GM21786 (cell line): ENCODE measurements around the gene FICD.

ENCODE experiments used
- ATAC-seq: cut with Tn5 transposase; IDR thresholded peaks from one replicate; pipeline ENCODE4 v1.9.1; 2021; ENCODE audit not compliant: unreplicated experiment

Gene FICD

GRCh38 chr12:108565146-108565545 is 50.1 kb downstream of the FICD start:
- no peak for ATAC-seq

DNA sequence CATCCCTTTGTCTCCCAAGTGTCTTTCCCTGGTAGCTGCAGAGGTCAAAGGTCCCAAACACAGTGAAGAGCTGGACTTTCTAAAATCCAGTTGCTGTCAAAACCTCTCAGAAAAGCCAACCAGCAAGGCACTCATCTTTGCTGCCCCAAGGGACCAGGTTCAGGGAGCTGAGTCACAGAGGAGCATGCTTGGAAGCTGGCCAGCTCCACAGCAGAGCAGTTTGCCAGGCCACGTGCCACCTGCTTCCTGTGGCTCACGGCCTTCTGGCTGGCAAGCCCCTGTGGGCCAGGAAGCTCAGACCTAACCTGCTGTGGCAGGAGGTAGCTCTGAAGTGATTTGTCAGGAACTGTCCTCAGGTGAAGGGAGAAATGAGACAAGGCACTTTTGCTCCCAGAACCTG is 50.9 kb downstream of the FICD start:
- no peak for ATAC-seq

- no peak for ATAC-seq
Measured at GRCh38 chr12:108566452-108566851, 51.4 kb downstream of the FICD start.

DNA sequence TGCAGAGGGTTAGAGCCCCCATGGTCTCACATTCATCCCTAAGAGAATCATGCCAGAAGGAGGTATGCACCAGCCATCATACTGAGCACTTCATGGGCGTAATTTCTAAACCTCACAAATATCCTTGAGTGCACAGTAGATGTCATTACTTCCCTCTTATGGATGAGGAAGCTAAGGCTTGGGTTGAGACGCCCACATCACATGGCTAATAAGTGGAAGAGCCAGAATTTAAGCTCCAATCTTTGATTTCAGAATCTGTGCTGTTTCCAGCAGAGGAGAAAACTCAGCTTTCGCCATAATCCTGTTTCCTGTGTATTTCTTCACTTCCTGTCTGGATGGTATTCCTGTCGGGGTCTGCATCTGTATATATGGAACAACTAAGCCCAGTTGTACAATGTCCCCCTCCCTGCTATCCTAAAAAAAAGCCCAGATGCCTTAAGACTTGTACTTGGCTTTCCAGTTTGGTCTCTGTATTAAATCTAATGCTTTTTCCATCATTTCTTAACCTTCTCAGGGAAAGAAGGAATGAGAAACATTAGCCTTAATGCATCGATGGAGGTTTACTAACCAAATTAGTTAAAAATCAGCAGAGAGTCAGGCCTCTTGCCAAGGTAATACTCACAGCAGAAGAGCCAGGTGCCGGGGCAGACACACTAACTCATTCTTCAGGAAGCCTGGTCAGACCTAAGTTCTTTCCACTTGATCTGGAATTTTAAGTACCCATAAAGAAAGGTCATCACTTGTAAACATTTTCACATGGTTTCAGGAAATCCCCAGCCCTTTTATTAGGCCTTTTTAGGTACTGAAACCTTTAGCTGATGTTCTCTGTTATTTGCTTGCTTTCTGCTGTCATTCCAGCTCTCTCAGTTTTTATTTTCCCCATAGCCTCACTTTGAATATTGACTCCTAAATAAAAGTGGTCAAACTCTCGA is 52.6 kb downstream of the FICD start:
- no peak for ATAC-seq

GRCh38 chr12:108568338-108569154 is 53.5 kb downstream of the FICD start:
- peak; percentile 73 for ATAC-seq
